ENCODE results near the gene KCNAB1. TPM values are rescaled to one million over a fixed set of nuclear protein-coding genes. Genes with fewer than 3 reads are reported as not detected.

KCNAB1 gene
- total and polyA plus RNA-seq, 4 donors = 0.76 to 2.8 (median 1.0) TPM

GRCh38 chr3:156293566-156293965 lies 173.2 kb downstream of the KCNAB1 start:
- TF ChIP-seq, protein P1, sequence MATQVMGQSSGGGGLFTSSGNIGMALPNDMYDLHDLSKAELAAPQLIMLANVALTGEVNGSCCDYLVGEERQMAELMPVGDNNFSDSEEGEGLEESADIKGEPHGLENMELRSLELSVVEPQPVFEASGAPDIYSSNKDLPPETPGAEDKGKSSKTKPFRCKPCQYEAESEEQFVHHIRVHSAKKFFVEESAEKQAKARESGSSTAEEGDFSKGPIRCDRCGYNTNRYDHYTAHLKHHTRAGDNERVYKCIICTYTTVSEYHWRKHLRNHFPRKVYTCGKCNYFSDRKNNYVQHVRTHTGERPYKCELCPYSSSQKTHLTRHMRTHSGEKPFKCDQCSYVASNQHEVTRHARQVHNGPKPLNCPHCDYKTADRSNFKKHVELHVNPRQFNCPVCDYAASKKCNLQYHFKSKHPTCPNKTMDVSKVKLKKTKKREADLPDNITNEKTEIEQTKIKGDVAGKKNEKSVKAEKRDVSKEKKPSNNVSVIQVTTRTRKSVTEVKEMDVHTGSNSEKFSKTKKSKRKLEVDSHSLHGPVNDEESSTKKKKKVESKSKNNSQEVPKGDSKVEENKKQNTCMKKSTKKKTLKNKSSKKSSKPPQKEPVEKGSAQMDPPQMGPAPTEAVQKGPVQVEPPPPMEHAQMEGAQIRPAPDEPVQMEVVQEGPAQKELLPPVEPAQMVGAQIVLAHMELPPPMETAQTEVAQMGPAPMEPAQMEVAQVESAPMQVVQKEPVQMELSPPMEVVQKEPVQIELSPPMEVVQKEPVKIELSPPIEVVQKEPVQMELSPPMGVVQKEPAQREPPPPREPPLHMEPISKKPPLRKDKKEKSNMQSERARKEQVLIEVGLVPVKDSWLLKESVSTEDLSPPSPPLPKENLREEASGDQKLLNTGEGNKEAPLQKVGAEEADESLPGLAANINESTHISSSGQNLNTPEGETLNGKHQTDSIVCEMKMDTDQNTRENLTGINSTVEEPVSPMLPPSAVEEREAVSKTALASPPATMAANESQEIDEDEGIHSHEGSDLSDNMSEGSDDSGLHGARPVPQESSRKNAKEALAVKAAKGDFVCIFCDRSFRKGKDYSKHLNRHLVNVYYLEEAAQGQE (IDR thresholded peaks at IDR 0.05) = no peak
- TF ChIP-seq FOXA2 (IDR thresholded peaks at IDR 0.05) (no peak), HNF4A (conservative IDR thresholded peaks at IDR 0.05) (no peak), RXRA (IDR thresholded peaks at IDR 0.05) (no peak), NR2F2 (IDR thresholded peaks at IDR 0.05) (no peak)
- TF ChIP-seq, protein P2, sequence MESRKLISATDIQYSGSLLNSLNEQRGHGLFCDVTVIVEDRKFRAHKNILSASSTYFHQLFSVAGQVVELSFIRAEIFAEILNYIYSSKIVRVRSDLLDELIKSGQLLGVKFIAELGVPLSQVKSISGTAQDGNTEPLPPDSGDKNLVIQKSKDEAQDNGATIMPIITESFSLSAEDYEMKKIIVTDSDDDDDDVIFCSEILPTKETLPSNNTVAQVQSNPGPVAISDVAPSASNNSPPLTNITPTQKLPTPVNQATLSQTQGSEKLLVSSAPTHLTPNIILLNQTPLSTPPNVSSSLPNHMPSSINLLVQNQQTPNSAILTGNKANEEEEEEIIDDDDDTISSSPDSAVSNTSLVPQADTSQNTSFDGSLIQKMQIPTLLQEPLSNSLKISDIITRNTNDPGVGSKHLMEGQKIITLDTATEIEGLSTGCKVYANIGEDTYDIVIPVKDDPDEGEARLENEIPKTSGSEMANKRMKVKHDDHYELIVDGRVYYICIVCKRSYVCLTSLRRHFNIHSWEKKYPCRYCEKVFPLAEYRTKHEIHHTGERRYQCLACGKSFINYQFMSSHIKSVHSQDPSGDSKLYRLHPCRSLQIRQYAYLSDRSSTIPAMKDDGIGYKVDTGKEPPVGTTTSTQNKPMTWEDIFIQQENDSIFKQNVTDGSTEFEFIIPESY (IDR thresholded peaks at IDR 0.05) = no peak
- H3K4me1 ChIP-seq (ENCODE audit: control insufficient read depth in 4 of 4, insufficient read depth in 4 of 4, low read length in 3 of 4) = peaks cover 0 to 11% (median 4%) of the 10 kb centered on the region in 4 donors
- DNase-seq (ENCODE audit: low spot score) = no peak
- H3K36me3 ChIP-seq (ENCODE audit: control insufficient read depth in 4 of 4, insufficient read depth in 3 of 4, low read depth in 1 of 4, low read length in 3 of 4) = no peaks in the 10 kb centered on the region
- no peaks in the 10 kb centered on the region for H3K9me3 ChIP-seq (ENCODE audit: control insufficient read depth in 4 of 4, low read length in 3 of 4)
- H3K4me3 ChIP-seq (ENCODE audit: low read depth in 1 of 3, low read length in 3 of 3) = no peak overlapping the region
- 80% methylated on average over 1 of the region's 1 CpG for WGBS
- H3K27me3 ChIP-seq (ENCODE audit: control insufficient read depth in 4 of 4, insufficient read depth in 4 of 4, low read length in 3 of 4) = peaks cover 0 to 13% (median 6%) of the 10 kb centered on the region in 4 donors
- no peak overlapping the region for H3K27ac ChIP-seq (ENCODE audit: low read depth in 1 of 2, low read length in 2 of 2)
- no peak overlapping the region for H3K9ac ChIP-seq (ENCODE audit: low read depth in 1 of 2, low read length in 2 of 2)

DNA sequence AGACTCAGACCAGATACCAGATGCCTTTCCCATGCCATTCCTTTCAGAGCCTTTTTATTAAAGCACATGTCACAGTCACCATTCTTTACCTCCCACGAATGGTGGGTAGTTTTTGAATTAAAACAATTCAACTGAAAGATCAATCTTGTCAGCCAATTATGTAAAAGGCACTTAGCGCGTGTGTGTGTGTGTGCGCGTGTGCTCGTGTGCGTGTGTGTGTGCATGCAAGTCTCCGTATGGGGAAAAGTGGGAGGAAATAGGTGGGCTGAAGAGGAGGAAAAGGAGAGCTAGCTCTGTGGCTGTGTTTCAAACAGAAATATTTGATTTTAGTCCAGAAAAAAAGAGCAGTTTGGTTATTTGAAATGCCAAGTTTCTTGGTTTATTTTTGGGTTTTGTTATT lies 177.2 kb downstream of the KCNAB1 start:
- no peak overlapping the region for H3K9ac ChIP-seq (ENCODE audit: low read depth in 1 of 2, low read length in 2 of 2)
- TF ChIP-seq GABPA (IDR thresholded peaks at IDR 0.05 in 1 of 2, conservative IDR thresholded peaks at IDR 0.05 in 1 of 2) = no peak
- TF ChIP-seq RXRA (IDR thresholded peaks at IDR 0.05) = no peak
- TF ChIP-seq, protein P3, sequence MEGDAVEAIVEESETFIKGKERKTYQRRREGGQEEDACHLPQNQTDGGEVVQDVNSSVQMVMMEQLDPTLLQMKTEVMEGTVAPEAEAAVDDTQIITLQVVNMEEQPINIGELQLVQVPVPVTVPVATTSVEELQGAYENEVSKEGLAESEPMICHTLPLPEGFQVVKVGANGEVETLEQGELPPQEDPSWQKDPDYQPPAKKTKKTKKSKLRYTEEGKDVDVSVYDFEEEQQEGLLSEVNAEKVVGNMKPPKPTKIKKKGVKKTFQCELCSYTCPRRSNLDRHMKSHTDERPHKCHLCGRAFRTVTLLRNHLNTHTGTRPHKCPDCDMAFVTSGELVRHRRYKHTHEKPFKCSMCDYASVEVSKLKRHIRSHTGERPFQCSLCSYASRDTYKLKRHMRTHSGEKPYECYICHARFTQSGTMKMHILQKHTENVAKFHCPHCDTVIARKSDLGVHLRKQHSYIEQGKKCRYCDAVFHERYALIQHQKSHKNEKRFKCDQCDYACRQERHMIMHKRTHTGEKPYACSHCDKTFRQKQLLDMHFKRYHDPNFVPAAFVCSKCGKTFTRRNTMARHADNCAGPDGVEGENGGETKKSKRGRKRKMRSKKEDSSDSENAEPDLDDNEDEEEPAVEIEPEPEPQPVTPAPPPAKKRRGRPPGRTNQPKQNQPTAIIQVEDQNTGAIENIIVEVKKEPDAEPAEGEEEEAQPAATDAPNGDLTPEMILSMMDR (IDR thresholded peaks at IDR 0.05; ENCODE audit: low read depth, low read length, missing input control) = no peak
- no peak for TF ChIP-seq YY1 (IDR thresholded peaks at IDR 0.05)
- no peak for TF ChIP-seq MAX (IDR thresholded peaks at IDR 0.05)
- TF ChIP-seq FOXA2 (IDR thresholded peaks at IDR 0.05) = no peak
- no peak for TF ChIP-seq HNF4A (conservative IDR thresholded peaks at IDR 0.05)
- no peak for TF ChIP-seq RAD21 (IDR thresholded peaks at IDR 0.05)
- WGBS = 94% methylated on average over 8 of the region's 8 CpGs
- H3K4me1 ChIP-seq (ENCODE audit: control insufficient read depth in 4 of 4, insufficient read depth in 4 of 4, low read length in 3 of 4) = no peaks in the 10 kb centered on the region
- H3K4me3 ChIP-seq (ENCODE audit: low read depth in 1 of 3, low read length in 3 of 3) = no peak overlapping the region
- H3K9me3 ChIP-seq (ENCODE audit: control insufficient read depth in 4 of 4, low read length in 3 of 4) = no peaks in the 10 kb centered on the region
- H3K27ac ChIP-seq (ENCODE audit: low read depth in 1 of 2, low read length in 2 of 2) = no peak overlapping the region
- peaks cover 0 to 3% (median 0%) of the 10 kb centered on the region in 4 donors for H3K27me3 ChIP-seq (ENCODE audit: control insufficient read depth in 4 of 4, insufficient read depth in 4 of 4, low read length in 3 of 4)
- DNase-seq (ENCODE audit: low spot score) = no peak
- no peaks in the 10 kb centered on the region for H3K36me3 ChIP-seq (ENCODE audit: control insufficient read depth in 4 of 4, insufficient read depth in 3 of 4, low read depth in 1 of 4, low read length in 3 of 4)

Measured in liver (tissue), 9 donors.